ENCODE results near the gene SRCIN1.
"Not testable (repeated sequence)": the region's sequence is repeated elsewhere in the genome, so short reads cannot be mapped to it uniquely, and the experiment has no call there.

The SRCIN1 gene

DNA sequence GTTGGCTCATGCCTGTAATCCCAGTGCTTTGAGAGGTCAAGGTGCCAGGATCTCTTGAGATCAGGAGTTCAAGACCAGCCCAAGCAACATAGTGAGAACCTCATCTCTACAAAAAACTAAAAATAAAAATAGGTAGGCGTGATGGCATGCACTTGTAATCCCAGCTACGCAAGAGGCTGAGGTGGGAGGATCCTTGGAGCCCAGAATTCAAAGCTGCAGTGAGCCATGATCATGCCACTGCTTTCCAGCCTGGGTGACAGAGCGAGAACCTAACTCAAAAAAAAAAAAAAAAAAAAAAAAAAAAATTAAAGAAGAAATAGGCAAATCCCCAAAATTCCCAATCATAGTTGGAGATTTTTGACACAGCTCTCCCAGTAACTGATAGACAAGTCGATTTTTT lies 32.2 kb upstream of the SRCIN1 start:
- H3K9ac ChIP-seq = no peak overlapping the region
- H3K4me3 ChIP-seq (ENCODE audit: low read depth, low read length) = no peak overlapping the region
- TF ChIP-seq, protein P1, sequence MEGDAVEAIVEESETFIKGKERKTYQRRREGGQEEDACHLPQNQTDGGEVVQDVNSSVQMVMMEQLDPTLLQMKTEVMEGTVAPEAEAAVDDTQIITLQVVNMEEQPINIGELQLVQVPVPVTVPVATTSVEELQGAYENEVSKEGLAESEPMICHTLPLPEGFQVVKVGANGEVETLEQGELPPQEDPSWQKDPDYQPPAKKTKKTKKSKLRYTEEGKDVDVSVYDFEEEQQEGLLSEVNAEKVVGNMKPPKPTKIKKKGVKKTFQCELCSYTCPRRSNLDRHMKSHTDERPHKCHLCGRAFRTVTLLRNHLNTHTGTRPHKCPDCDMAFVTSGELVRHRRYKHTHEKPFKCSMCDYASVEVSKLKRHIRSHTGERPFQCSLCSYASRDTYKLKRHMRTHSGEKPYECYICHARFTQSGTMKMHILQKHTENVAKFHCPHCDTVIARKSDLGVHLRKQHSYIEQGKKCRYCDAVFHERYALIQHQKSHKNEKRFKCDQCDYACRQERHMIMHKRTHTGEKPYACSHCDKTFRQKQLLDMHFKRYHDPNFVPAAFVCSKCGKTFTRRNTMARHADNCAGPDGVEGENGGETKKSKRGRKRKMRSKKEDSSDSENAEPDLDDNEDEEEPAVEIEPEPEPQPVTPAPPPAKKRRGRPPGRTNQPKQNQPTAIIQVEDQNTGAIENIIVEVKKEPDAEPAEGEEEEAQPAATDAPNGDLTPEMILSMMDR (IDR thresholded peaks at IDR 0.05) = no peak
- no peaks in the 10 kb centered on the region for H3K4me1 ChIP-seq
- no peaks in the 10 kb centered on the region for H3K9me3 ChIP-seq (ENCODE audit: control insufficient read depth, low read length)
- H3K79me2 ChIP-seq = no peaks in the 10 kb centered on the region
- H3K27ac ChIP-seq = no peak overlapping the region
- no peak overlapping the region for H2AFZ ChIP-seq
- H3K36me3 ChIP-seq (ENCODE audit: control insufficient read depth, insufficient read depth, low read length) = no peaks in the 10 kb centered on the region
- H3K4me2 ChIP-seq (ENCODE audit: low read length) = no peak overlapping the region
- no peaks in the 10 kb centered on the region for H3K27me3 ChIP-seq (ENCODE audit: control insufficient read depth, insufficient read depth, low read length)

DNA sequence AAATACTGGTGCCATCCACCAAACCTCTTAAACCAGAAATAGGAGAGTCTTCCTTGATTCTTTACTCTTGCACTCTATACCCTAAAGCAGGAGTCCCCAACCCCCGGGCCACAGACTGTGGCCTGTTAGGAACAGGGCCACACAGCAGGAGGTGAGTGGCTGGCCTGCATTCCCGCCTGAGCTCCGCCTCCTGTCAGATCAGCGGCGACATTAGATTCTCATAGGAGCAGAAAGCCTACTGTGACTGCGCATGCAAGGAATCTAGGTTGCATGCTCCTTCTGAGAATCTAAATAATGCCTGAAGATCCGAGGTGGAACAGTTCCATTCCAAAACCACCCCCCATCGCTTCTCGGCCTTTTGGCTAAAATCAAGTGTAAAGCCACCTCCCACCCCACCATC lies 30.3 kb upstream of the SRCIN1 start:
- Histone ChIP-seq H3K9ac (no peak overlapping the region), H3K4me3 (ENCODE audit: low read depth, low read length) (no peak overlapping the region), H2AFZ (no peak overlapping the region), H3K9me3 (ENCODE audit: control insufficient read depth, low read length) (no peaks in the 10 kb centered on the region), H3K79me2 (no peaks in the 10 kb centered on the region), H3K27ac (no peak overlapping the region), H3K36me3 (ENCODE audit: control insufficient read depth, insufficient read depth, low read length) (no peaks in the 10 kb centered on the region), H3K27me3 (ENCODE audit: control insufficient read depth, insufficient read depth, low read length) (no peaks in the 10 kb centered on the region), H3K4me1 (no peaks in the 10 kb centered on the region), H3K4me2 (ENCODE audit: low read length) (no peak overlapping the region)
- TF ChIP-seq, protein P1 (IDR thresholded peaks at IDR 0.05) = no peak

DNA sequence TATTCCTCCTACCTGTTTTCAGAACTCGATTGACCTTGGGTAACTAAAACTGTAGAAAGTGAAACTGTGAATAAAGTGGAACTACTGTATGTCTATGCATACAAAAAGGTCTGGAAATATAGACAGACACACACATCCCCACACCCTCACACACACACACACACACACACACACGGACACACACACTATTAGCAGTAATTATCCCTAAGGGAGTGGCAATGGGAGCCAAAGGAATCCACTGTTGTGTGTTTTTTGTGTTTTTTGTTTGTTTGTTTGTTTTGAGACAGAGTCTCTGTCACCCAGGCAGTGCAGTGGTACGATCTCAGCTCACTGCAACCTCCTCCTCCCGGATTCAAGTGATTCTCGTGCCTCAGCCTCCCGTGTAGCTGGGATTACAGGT lies 26.6 kb upstream of the SRCIN1 start:
- no peaks in the 10 kb centered on the region for H3K4me1 ChIP-seq
- no peaks in the 10 kb centered on the region for H3K9me3 ChIP-seq (ENCODE audit: control insufficient read depth, low read length)
- H3K36me3 ChIP-seq (ENCODE audit: control insufficient read depth, insufficient read depth, low read length) = no peaks in the 10 kb centered on the region
- no peak overlapping the region for H3K9ac ChIP-seq
- TF ChIP-seq, protein P1 (IDR thresholded peaks at IDR 0.05) = no peak
- H3K27me3 ChIP-seq (ENCODE audit: control insufficient read depth, insufficient read depth, low read length) = no peaks in the 10 kb centered on the region
- H3K79me2 ChIP-seq = no peaks in the 10 kb centered on the region
- no peak overlapping the region for H3K4me3 ChIP-seq (ENCODE audit: low read depth, low read length)
- H2AFZ ChIP-seq = no peak overlapping the region
- H3K4me2 ChIP-seq (ENCODE audit: low read length) = no peak overlapping the region
- H3K27ac ChIP-seq = no peak overlapping the region

DNA sequence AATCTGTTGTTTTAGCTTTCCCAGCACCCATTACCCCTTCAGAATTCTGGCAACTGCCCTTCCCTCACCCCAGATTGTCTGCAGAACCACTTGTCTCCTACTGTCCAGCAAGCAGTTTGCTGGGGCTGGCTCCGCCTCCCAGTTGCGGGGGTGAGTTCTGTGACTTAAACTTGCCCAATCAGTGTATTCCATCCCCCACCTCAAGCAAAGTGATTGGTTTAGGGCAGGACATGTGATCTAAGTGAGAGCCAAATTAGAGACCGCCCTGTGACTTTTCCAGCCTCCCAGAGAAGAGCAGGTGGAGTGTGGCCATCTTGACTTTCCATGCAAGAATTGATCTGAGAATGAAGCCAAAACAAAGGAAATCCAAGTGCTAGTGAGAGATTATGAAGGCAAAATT lies 22.7 kb upstream of the SRCIN1 start:
- Histone ChIP-seq H3K4me1 (no peaks in the 10 kb centered on the region), H3K4me2 (ENCODE audit: low read length) (no peak overlapping the region), H3K27ac (no peak overlapping the region), H3K4me3 (ENCODE audit: low read depth, low read length) (no peak overlapping the region), H3K36me3 (ENCODE audit: control insufficient read depth, insufficient read depth, low read length) (no peaks in the 10 kb centered on the region), H2AFZ (no peak overlapping the region), H3K9me3 (ENCODE audit: control insufficient read depth, low read length) (no peaks in the 10 kb centered on the region), H3K9ac (no peak overlapping the region), H3K79me2 (no peaks in the 10 kb centered on the region), H3K27me3 (ENCODE audit: control insufficient read depth, insufficient read depth, low read length) (no peaks in the 10 kb centered on the region)
- TF ChIP-seq, protein P1 (IDR thresholded peaks at IDR 0.05) = no peak

DNA sequence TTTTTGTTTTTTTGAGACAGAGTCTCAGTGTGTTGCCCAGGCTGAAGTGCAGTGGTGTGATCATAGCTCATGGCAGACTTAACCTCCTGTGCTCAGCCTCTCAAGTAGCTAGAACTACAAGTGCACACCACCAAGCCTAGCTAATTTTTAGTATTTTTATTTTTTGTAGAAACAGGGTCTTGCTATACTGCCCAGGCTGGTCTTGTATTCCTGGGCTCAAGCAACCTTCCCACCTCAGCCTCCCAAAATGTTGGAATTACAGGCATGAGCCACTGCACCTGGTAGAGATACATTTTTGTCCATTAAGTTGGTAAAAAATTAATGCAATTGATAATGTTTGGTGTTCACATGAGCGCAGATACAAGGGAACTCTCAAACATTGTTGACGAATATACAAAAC lies 22.2 kb upstream of the SRCIN1 start:
- Histone ChIP-seq H3K27ac (no peak overlapping the region), H3K4me2 (ENCODE audit: low read length) (no peak overlapping the region), H3K9me3 (ENCODE audit: control insufficient read depth, low read length) (no peaks in the 10 kb centered on the region), H3K9ac (no peak overlapping the region), H3K36me3 (ENCODE audit: control insufficient read depth, insufficient read depth, low read length) (no peaks in the 10 kb centered on the region), H3K4me1 (no peaks in the 10 kb centered on the region), H3K27me3 (ENCODE audit: control insufficient read depth, insufficient read depth, low read length) (no peaks in the 10 kb centered on the region), H3K4me3 (ENCODE audit: low read depth, low read length) (no peak overlapping the region), H2AFZ (no peak overlapping the region), H3K79me2 (no peaks in the 10 kb centered on the region)
- TF ChIP-seq, protein P1 (IDR thresholded peaks at IDR 0.05) = no peak

DNA sequence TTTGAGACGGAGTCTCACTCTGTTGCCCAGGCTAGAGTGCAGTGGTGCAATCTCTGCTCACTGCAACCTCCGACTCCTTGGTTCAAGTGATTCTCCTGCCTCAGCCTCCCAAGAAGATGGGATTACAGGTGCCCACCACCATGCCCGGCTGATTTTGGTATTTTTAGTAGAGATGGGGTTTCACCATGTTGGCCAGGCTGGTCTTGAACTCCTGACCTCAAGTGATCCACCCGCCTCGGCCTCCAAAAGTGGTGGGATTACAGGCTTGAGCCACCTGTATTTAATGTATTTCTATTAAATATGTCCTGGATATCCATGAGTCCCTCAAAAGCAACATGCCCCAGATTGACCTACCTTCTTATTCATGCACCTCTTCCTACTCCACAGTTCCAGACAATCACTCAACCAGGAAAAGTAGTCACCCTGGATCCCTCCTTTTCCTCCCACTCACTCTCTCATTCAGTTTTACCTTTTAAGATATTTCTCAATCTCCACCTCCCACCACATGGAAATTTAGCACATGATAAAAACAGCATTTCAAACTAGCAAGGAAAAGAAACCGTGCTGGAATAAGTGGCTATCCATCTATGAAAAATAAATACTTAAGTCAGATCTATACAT lies 21.0 kb upstream of the SRCIN1 start:
- not testable (repeated sequence) for H3K36me3 ChIP-seq (ENCODE audit: control insufficient read depth, insufficient read depth, low read length); H3K4me2 ChIP-seq (ENCODE audit: low read length); H3K4me3 ChIP-seq (ENCODE audit: low read depth, low read length); H3K27me3 ChIP-seq (ENCODE audit: control insufficient read depth, insufficient read depth, low read length); H3K9me3 ChIP-seq (ENCODE audit: control insufficient read depth, low read length); H3K9ac ChIP-seq; H3K79me2 ChIP-seq; H3K27ac ChIP-seq; H2AFZ ChIP-seq; H3K4me1 ChIP-seq
